Retinal pigment epithelial cell (primary cell): Measurements from ENCODE around the gene PDP2.

Experiments used
- DNase-seq: peaks from one replicate; pipeline ENCODE4 v3.0.0-alpha.2; 2010; ENCODE audit warnings: low read depth
- H3K4me3 ChIP-seq: 2 replicates; pipeline ENCODE4 v1.5.1; 2011; ENCODE audit warnings: mild to moderate bottlenecking, low read length, control low read depth, moderate library complexity
- CTCF ChIP-seq: conservative IDR thresholded peaks from 2 replicates; pipeline ENCODE4 v1.5.1; 2011; ENCODE audit warnings: low read depth, low read length, control low read depth, inconsistent platforms

Gene PDP2

GRCh38 chr16:66881964-66882508, 1.7 kb downstream of the PDP2 start:
- TF ChIP-seq CTCF, result no peak
- H3K4me3 ChIP-seq, result no peak overlapping the region
- DNase-seq, result no peak

DNA sequence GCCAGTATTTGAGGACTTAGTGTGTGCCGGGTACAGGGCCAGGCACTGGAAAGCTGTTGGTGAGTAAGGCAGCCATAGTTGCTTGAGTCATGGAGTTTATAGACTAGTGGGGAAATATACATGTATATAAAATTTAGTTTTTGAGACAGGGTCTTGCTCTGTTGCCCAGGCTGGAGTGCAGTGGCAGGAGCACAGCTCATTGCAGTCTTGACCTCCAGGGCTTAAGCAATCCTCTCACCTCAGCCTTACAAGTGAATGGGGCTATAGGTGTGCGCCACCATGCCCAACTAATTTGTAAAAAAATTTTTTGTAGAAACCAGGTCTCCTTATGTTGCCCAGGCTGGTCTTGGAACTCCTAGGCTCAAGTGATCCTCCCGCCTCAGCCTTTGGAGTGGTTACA, 2.4 kb downstream of the PDP2 start:
- no peak for DNase-seq
- no peak for TF ChIP-seq CTCF
- no peak overlapping the region for H3K4me3 ChIP-seq

DNA sequence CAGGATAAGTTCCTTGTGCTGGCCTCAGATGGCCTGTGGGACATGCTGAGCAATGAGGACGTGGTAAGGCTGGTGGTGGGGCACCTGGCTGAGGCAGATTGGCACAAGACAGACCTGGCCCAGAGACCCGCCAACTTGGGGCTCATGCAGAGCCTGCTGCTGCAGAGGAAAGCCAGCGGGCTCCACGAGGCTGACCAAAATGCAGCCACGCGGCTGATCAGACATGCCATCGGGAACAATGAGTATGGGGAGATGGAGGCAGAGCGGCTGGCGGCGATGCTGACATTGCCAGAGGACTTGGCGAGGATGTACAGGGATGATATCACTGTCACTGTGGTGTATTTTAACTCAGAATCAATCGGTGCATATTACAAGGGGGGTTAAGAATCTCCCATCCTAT, 5.2 kb downstream of the PDP2 start:
- TF ChIP-seq CTCF, result no peak
- H3K4me3 ChIP-seq, result no peak overlapping the region
- DNase-seq, result no peak

- H3K4me3 ChIP-seq, result no peak overlapping the region
- DNase-seq, result no peak
- no peak for TF ChIP-seq CTCF
Observed at GRCh38 chr16:66886321-66886720, 6.0 kb downstream of the PDP2 start.

DNA sequence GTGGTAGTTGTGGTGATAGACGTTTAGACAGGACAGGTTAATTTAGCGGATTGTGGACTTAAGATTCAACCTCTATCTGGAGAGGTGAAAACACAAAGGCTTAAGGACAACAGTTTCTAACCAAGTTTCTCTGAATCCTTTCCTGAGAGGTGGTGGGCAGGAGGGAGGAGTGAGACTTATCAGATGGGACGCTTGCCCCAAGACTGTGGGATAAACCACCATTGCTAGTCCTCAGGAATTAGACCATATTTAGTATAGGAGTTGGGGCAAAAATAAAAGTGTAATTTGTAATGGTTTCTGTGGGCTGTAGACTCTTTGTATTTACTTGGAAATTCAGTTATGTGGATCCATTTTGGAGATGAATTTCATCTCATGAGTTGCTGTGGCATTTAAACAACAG, 6.6 kb downstream of the PDP2 start:
- H3K4me3 ChIP-seq, result no peak overlapping the region
- DNase-seq, result no peak
- TF ChIP-seq CTCF, result no peak

DNA sequence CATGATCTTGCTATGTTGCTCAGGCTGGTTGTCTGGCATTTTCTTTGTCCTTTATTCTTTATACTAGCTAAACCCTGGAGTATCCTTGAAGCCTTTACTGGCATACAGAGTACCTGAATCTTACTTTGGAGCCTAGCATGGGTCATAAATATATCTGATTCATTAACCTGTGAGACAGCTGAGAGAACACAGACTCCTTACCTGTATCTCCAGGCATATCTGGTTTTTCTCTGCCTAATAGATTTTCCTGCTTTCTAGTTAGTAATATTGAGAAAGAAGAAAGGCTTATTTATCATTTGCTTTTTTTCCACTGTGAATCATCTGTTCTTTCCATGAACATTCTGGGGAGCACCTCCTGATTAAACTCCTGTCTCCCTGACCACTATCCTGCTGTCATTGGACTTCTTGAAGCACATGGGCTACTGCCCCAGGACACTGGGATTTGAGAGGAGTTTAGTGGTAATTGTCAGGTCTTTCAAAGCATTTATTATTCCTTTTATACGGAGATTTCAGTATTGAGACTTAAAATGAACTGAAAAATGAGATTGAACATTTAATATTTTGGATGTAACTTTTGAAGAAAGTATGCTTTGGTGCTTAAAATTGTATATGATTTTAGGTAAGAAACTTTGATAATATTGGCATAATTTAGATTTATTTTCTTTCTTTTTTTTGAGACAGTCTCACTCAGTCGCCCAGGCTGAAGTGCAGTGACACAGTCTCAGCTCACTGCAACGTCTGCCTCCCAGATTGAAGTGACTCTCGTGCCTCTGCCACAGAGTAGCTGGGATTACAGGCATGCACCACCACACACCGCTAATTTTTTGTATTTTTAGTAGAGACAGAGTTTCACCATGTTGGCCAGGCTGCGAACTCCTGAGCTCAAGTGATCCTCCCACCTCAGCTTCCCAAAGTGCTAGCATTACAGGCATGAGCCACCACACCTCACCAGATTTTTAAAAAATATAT, 8.6 kb downstream of the PDP2 start:
- no peak for DNase-seq
- H3K4me3 ChIP-seq, result no peak overlapping the region
- no peak for TF ChIP-seq CTCF

DNA sequence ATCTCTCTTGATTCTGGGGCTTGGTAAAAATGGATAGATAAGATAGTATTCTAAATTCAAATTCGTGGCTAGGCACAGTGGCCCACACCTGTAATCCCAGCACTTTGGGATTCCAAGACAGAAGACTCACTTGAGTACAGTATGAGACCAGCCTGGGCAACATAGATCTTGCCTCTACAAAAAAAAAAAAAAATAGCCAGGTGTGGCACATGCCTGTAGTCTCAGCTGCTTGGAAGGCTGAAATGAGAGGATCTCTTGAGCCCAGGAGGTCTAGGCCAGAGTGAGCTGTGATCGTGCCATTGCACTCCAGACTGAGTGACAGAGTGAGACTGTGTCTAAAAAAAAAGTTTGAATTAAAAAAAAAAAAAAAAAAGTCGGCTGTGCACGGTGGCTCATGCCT, 9.3 kb downstream of the PDP2 start:
- DNase-seq, result no peak
- no peak for TF ChIP-seq CTCF

More for the DNA sequence above, 9.3 kb downstream of the PDP2 start:
- no peak overlapping the region for H3K4me3 ChIP-seq
